GM13977 (cell line): Measurements from ENCODE around the gene PTPRM.

Experiments used
- DNase-seq: peaks from one replicate; pipeline ENCODE4 v3.0.0; 2012; ENCODE audit warnings: low spot score
- CTCF ChIP-seq: IDR thresholded peaks from 2 replicates; pipeline ENCODE4 v1.5.1; 2012; ENCODE audit warnings: mild to moderate bottlenecking, control low read depth; ENCODE audit not compliant: insufficient read depth; ENCODE audit errors: extremely low read depth, missing control alignments
- in situ Hi-C: fragments of 300-500 bp; cut with MboI; formaldehyde crosslinking; loops from one replicate; pipeline ENCODE4 v1.12.0; 2022; ENCODE audit warnings: low sequenced_read_pairs, low pct_unique_long_range_greater_than_20kb, mixed read lengths, inconsistent platforms; ENCODE audit not compliant: unreplicated experiment

Gene PTPRM

GRCh38 chr18:8406186-8406867, 839.2 kb downstream of the PTPRM start:
- no peak for DNase-seq
- in situ Hi-C loops = no loop called here
- TF ChIP-seq CTCF = no peak

GRCh38 chr18:8406868-8407250, 839.7 kb downstream of the PTPRM start:
- in situ Hi-C loops = no loop called here
- no peak for TF ChIP-seq CTCF
- DNase-seq = no peak

DNA sequence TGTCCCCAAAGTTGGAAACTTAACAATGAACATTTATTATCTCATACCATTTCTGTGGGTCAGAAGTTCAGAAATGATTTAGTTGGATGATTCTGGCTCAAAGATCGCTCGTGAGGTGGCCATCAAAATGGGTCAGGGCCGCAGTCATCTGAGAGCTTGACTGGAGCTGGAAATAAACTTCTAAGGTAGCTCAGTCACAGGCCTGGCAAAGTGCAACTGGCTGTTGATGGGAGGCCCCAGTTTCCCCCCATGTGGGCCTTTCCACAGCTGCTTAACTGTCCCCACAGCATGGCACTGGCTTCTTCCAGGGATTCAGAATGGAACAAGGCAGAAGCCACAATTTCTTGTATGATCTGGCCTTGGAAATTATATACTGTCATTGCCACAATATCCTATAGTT, 842.0 kb downstream of the PTPRM start:
- in situ Hi-C loops = no loop called here
- no peak for DNase-seq
- no peak for TF ChIP-seq CTCF

DNA sequence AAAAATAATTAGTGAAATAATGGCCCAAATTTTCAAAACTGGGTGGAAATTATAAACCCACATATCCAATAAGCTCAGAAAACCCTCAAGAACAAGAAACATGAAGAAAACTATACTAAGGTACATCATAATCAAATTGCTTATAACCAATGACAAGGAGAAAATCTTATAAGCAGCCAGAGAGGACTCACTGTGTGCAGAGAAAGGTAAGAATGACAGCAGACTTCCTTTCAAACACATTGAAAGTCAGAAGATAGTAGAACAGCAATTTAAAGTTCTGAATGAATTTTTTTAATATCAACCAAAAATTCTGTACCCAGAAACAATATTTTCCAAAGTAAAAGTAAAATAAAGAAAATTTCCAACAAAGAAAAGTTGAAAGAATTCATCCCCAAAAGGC, 844.4 kb downstream of the PTPRM start:
- TF ChIP-seq CTCF = no peak
- no peak for DNase-seq
- in situ Hi-C loops = no loop called here

DNA sequence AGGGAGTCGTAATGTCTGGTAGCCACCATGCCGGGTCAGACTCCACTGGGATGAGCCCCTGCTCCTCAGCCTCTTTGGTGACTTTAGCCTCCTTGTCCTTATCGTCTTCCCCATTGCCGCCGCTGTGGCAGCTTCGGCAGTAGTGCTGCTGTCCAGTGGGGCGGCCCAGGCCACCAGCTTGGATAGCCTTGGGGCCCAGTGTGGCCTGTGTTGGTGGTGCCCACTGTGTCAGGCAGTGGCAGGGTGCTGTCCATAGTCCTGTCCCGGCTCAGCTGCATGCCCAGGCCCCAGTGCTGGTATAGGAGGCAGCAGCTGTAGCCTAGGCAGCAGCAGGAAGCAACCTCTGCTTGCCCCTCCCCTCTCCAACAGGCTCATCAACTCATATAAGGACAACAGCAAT, 845.0 kb downstream of the PTPRM start:
- in situ Hi-C loops = no loop called here
- no peak for TF ChIP-seq CTCF
- no peak for DNase-seq

GRCh38 chr18:8413189-8413588, 846.1 kb downstream of the PTPRM start:
- TF ChIP-seq CTCF = no peak
- DNase-seq = no peak
- in situ Hi-C loops = no loop called here
